Natural killer cell (primary cell): Measurements from ENCODE around the gene DNAJC4. TPM values are rescaled to one million over a fixed set of nuclear protein-coding genes. Genes with fewer than 3 reads are reported as not detected.
A peak's percentile ranks its signal among the peaks of the same experiment; 100 is the strongest.

Experiments used
- ATAC-seq, 3 donors: fragments of 150-1000 bp in 2 of 3; fragments of 200-7000 bp in 1 of 3; cut with Tn5 transposase; 1 replicate in 1 of 3; 2 replicates in 2 of 3; pipeline ENCODE4 v1.10.0; 2021; ENCODE audit warnings: mild to moderate bottlenecking in 2 of 3, moderate library complexity in 2 of 3
- DNase-seq, 2 donors: peaks; one replicate each; pipeline versions ENCODE4 v3.0.0 to v3.0.0-alpha.2; 2013 to 2021; ENCODE audit warnings: mixed read lengths in 1 of 2
- H3K27ac ChIP-seq: one replicate; pipeline ENCODE4 v1.5.1; 2013; ENCODE audit warnings: mild to moderate bottlenecking, low read length
- H3K27me3 ChIP-seq: one replicate; pipeline ENCODE4 v1.6.1; 2013; ENCODE audit warnings: low read length; ENCODE audit not compliant: control insufficient read depth, insufficient read depth
- H3K36me3 ChIP-seq: one replicate; pipeline ENCODE4 v1.6.1; 2013; ENCODE audit warnings: low read length; ENCODE audit not compliant: control insufficient read depth, insufficient read depth
- H3K4me1 ChIP-seq: one replicate; pipeline ENCODE4 v1.6.1; 2013; ENCODE audit warnings: low read length; ENCODE audit not compliant: control insufficient read depth, insufficient read depth
- H3K4me3 ChIP-seq: one replicate; pipeline ENCODE4 v1.5.1; 2013; ENCODE audit warnings: low read length
- H3K9me3 ChIP-seq: one replicate; pipeline ENCODE4 v1.6.1; 2013; ENCODE audit warnings: low read length; ENCODE audit not compliant: control insufficient read depth, insufficient read depth
- H3K27ac Mint-ChIP-seq, 2 donors: one replicate each; pipeline ENCODE4 v1.8.0; 2022; ENCODE audit warnings: mild to moderate bottlenecking in 2 of 2, mixed read lengths in 2 of 2, moderate library complexity in 1 of 2
- H3K27me3 Mint-ChIP-seq, 2 donors: one replicate each; pipeline ENCODE4 v1.8.0; 2022; ENCODE audit warnings: low read depth in 2 of 2, mixed read lengths in 2 of 2
- H3K36me3 Mint-ChIP-seq: one replicate; pipeline ENCODE4 v1.8.0; 2022; ENCODE audit warnings: mixed read lengths
- H3K4me1 Mint-ChIP-seq, 2 donors: one replicate each; pipeline ENCODE4 v1.8.0; 2022; ENCODE audit warnings: mixed read lengths in 2 of 2
- H3K4me3 Mint-ChIP-seq: one replicate; pipeline ENCODE4 v1.8.0; 2022; ENCODE audit warnings: mild to moderate bottlenecking, moderate library complexity, mixed read lengths
- H3K9me3 Mint-ChIP-seq, 2 donors: one replicate each; pipeline ENCODE4 v1.8.0; 2022; ENCODE audit warnings: mixed read lengths in 2 of 2
- WGBS: methylation state at CpG from one replicate; pipeline ENCODE4 v1.1.7; 2013; ENCODE audit warnings: missing lambda C conversion rate; ENCODE audit not compliant: insufficient coverage; 5-methylcytosine and 5-hydroxymethylcytosine counted together
- intact Hi-C: fragments of 100-400 bp; cut with micrococcal nuclease; formaldehyde crosslinking; loops from one replicate; pipeline ENCODE4 v1.14.2; 2022
- total RNA-seq, 4 donors: library from RNA; stranded (reverse); fragments of 120-200 nt in 1 of 4; gene quantifications; one replicate each; pipeline versions ENCODE4 v1.2.3 to v1.2.4, GENCODE V29; 2013 to 2022
- TF ChIP-seq, protein P1 (sequence below): fragments of 200-600 bp; IDR thresholded peaks from one replicate; pipeline ENCODE4 v1.8.0; 2022; ENCODE audit warnings: antibody characterized with exemption

The DNAJC4 gene
- total RNA-seq, 3 donors from 2014 or later (not counting 1 experiment from before 2014, with no cell fraction given): 45.0 to 47.0 (median 46.6) TPM

- Histone ChIP-seq H3K9me3 (no peaks in the 10 kb centered on the region), H3K4me3 (no peak overlapping the region), H3K36me3 (peaks cover 10% of the 10 kb centered on the region), H3K27ac (no peak overlapping the region), H3K4me1 (peaks cover 71% of the 10 kb centered on the region), H3K27me3 (no peaks in the 10 kb centered on the region)
- Mint-ChIP-seq H3K27me3 (no peaks in the 10 kb centered on the region), H3K36me3 (no peaks in the 10 kb centered on the region), H3K9me3 (no peaks in the 10 kb centered on the region), H3K4me3 (peak overlapping the region; percentile 25), H3K4me1 (peaks cover 21 to 59% of the 10 kb centered on the region in 2 donors), H3K27ac (peak overlapping the region in 1 of 2 donors; percentile 38)
- DNase-seq (no peak), ATAC-seq (no peak)
- WGBS: 94% methylated on average over 7 of the region's 8 CpGs
- intact Hi-C loops: no loop called here
- TF ChIP-seq, protein P1, sequence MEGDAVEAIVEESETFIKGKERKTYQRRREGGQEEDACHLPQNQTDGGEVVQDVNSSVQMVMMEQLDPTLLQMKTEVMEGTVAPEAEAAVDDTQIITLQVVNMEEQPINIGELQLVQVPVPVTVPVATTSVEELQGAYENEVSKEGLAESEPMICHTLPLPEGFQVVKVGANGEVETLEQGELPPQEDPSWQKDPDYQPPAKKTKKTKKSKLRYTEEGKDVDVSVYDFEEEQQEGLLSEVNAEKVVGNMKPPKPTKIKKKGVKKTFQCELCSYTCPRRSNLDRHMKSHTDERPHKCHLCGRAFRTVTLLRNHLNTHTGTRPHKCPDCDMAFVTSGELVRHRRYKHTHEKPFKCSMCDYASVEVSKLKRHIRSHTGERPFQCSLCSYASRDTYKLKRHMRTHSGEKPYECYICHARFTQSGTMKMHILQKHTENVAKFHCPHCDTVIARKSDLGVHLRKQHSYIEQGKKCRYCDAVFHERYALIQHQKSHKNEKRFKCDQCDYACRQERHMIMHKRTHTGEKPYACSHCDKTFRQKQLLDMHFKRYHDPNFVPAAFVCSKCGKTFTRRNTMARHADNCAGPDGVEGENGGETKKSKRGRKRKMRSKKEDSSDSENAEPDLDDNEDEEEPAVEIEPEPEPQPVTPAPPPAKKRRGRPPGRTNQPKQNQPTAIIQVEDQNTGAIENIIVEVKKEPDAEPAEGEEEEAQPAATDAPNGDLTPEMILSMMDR: no peak
Observed at GRCh38 chr11:64243236-64243854, 13.0 kb downstream of the DNAJC4 start.

DNA sequence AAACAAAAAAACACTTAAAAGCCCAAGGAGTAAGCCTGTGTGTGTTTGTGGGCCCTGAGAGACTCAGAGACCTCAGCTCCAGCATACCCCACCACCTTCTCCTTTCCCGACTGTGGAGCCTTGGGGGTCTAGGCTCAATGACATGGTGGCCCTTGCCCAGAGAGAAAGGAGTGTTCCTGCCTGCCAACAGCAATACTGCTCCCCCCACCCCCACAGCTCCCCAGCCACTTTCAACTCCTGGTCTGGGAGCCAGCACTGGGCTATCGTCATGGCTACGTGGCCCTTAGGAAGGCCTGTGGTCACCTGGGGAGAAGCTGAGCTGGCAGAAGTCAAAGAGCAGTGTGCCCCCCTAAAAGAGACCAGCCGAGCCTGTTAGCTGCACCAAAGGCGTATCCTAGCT is 13.8 kb downstream of the DNAJC4 start:
- peak overlapping the region; percentile 7 to 38 for H3K27ac Mint-ChIP-seq
- H3K27ac ChIP-seq: no peak overlapping the region
- peaks cover 21 to 63% of the 10 kb centered on the region in 2 donors for H3K4me1 Mint-ChIP-seq
- H3K9me3 ChIP-seq: no peaks in the 10 kb centered on the region
- H3K4me3 ChIP-seq: no peak overlapping the region
- peaks cover 10% of the 10 kb centered on the region for H3K36me3 ChIP-seq
- H3K27me3 Mint-ChIP-seq: no peaks in the 10 kb centered on the region
- ATAC-seq (no peak), DNase-seq (no peak)
- 80% methylated on average over 5 of the region's 5 CpGs for WGBS
- H3K27me3 ChIP-seq: no peaks in the 10 kb centered on the region
- H3K36me3 Mint-ChIP-seq: no peaks in the 10 kb centered on the region
- TF ChIP-seq, protein P1: no peak
- peaks cover 65% of the 10 kb centered on the region for H3K4me1 ChIP-seq
- no peaks in the 10 kb centered on the region for H3K9me3 Mint-ChIP-seq
- peak overlapping the region; percentile 35 for H3K4me3 Mint-ChIP-seq
- intact Hi-C loops: no loop called here

GRCh38 chr11:64244966-64245365 is 14.6 kb downstream of the DNAJC4 start:
- peaks cover 10% of the 10 kb centered on the region for H3K36me3 ChIP-seq
- H3K27me3 ChIP-seq: no peaks in the 10 kb centered on the region
- Mint-ChIP-seq H3K9me3 (no peaks in the 10 kb centered on the region), H3K4me3 (peak overlapping the region; percentile 81), H3K4me1 (peaks cover 21 to 62% of the 10 kb centered on the region in 2 donors), H3K27me3 (no peaks in the 10 kb centered on the region), H3K27ac (peak overlapping the region in 1 of 2 donors; percentile 81), H3K36me3 (no peaks in the 10 kb centered on the region)
- intact Hi-C loops: no loop called here
- TF ChIP-seq, protein P1: no peak
- H3K4me3 ChIP-seq: no peak overlapping the region
- ATAC-seq (no peak), DNase-seq (no peak)
- H3K4me1 ChIP-seq: peaks cover 57% of the 10 kb centered on the region
- H3K27ac ChIP-seq: peak overlapping the region; percentile 14
- WGBS: 42% methylated on average over 3 of the region's 6 CpGs
- no peaks in the 10 kb centered on the region for H3K9me3 ChIP-seq

DNA sequence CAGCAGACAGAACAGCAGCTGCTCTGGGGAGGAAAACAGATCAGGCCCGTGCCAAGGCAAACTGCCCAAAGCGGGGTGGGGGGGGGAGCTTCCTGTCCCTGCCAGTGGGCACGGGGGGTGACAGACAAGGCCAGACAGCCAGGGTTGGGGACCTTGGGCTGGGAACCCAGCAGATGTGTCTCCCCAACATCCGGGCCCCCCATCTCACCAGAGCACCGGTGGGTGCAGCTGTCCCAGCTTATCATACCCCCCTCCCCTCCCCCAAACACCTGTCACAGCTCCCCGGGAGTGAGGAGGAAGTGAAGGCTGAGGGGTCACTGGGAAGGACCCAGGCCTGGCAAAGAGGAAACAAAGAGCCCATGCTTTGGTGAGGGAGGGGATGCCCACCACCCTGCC is 15.1 kb downstream of the DNAJC4 start:
- H3K4me1 Mint-ChIP-seq: peaks cover 18 to 58% of the 10 kb centered on the region in 2 donors
- H3K9me3 ChIP-seq: no peaks in the 10 kb centered on the region
- peak overlapping the region; percentile 69 to 81 for H3K27ac Mint-ChIP-seq
- no peaks in the 10 kb centered on the region for H3K9me3 Mint-ChIP-seq
- H3K27me3 Mint-ChIP-seq: no peaks in the 10 kb centered on the region
- intact Hi-C loops: no loop called here
- peak overlapping the region; percentile 81 for H3K4me3 Mint-ChIP-seq
- TF ChIP-seq, protein P1: no peak
- H3K36me3 Mint-ChIP-seq: no peaks in the 10 kb centered on the region
- peaks cover 55% of the 10 kb centered on the region for H3K4me1 ChIP-seq
- WGBS: 0% methylated on average over 4 of the region's 6 CpGs
- H3K4me3 ChIP-seq: peak overlapping the region; percentile 53
- no peak for ATAC-seq
- no peaks in the 10 kb centered on the region for H3K27me3 ChIP-seq
- DNase-seq: peak in 1 of 2 donors; percentile 67
- H3K36me3 ChIP-seq: peaks cover 10% of the 10 kb centered on the region
- H3K27ac ChIP-seq: peak overlapping the region; percentile 14
